Natural killer cell (primary cell): ENCODE data around the gene ASIP. TPM values are rescaled to one million over a fixed set of nuclear protein-coding genes. Genes with fewer than 3 reads are reported as not detected.

Experiments used
- ATAC-seq, 3 donors: fragments of 150-1000 bp in 2 of 3; fragments of 200-7000 bp in 1 of 3; cut with Tn5 transposase; 1 replicate in 1 of 3; 2 replicates in 2 of 3; pipeline ENCODE4 v1.10.0; 2021; ENCODE audit warnings: mild to moderate bottlenecking in 2 of 3, moderate library complexity in 2 of 3
- DNase-seq, 2 donors: peaks; one replicate each; pipeline versions ENCODE4 v3.0.0 to v3.0.0-alpha.2; 2013 to 2021; ENCODE audit warnings: mixed read lengths in 1 of 2
- H3K27ac ChIP-seq: one replicate; pipeline ENCODE4 v1.5.1; 2013; ENCODE audit warnings: mild to moderate bottlenecking, low read length
- H3K27me3 ChIP-seq: one replicate; pipeline ENCODE4 v1.6.1; 2013; ENCODE audit warnings: low read length; ENCODE audit not compliant: control insufficient read depth, insufficient read depth
- H3K36me3 ChIP-seq: one replicate; pipeline ENCODE4 v1.6.1; 2013; ENCODE audit warnings: low read length; ENCODE audit not compliant: control insufficient read depth, insufficient read depth
- H3K4me1 ChIP-seq: one replicate; pipeline ENCODE4 v1.6.1; 2013; ENCODE audit warnings: low read length; ENCODE audit not compliant: control insufficient read depth, insufficient read depth
- H3K4me3 ChIP-seq: one replicate; pipeline ENCODE4 v1.5.1; 2013; ENCODE audit warnings: low read length
- H3K9me3 ChIP-seq: one replicate; pipeline ENCODE4 v1.6.1; 2013; ENCODE audit warnings: low read length; ENCODE audit not compliant: control insufficient read depth, insufficient read depth
- H3K27ac Mint-ChIP-seq, 2 donors: one replicate each; pipeline ENCODE4 v1.8.0; 2022; ENCODE audit warnings: mild to moderate bottlenecking in 2 of 2, mixed read lengths in 2 of 2, moderate library complexity in 1 of 2
- H3K27me3 Mint-ChIP-seq, 2 donors: one replicate each; pipeline ENCODE4 v1.8.0; 2022; ENCODE audit warnings: low read depth in 2 of 2, mixed read lengths in 2 of 2
- H3K36me3 Mint-ChIP-seq: one replicate; pipeline ENCODE4 v1.8.0; 2022; ENCODE audit warnings: mixed read lengths
- H3K4me1 Mint-ChIP-seq, 2 donors: one replicate each; pipeline ENCODE4 v1.8.0; 2022; ENCODE audit warnings: mixed read lengths in 2 of 2
- H3K4me3 Mint-ChIP-seq: one replicate; pipeline ENCODE4 v1.8.0; 2022; ENCODE audit warnings: mild to moderate bottlenecking, moderate library complexity, mixed read lengths
- H3K9me3 Mint-ChIP-seq, 2 donors: one replicate each; pipeline ENCODE4 v1.8.0; 2022; ENCODE audit warnings: mixed read lengths in 2 of 2
- CTCF ChIP-seq: fragments of 200-600 bp; IDR thresholded peaks from one replicate; pipeline ENCODE4 v1.8.0; 2022; ENCODE audit warnings: antibody characterized with exemption
- WGBS: methylation state at CpG from one replicate; pipeline ENCODE4 v1.1.7; 2013; ENCODE audit warnings: missing lambda C conversion rate; ENCODE audit not compliant: insufficient coverage; 5-methylcytosine and 5-hydroxymethylcytosine counted together
- intact Hi-C: fragments of 100-400 bp; cut with micrococcal nuclease; formaldehyde crosslinking; loops from one replicate; pipeline ENCODE4 v1.14.2; 2022
- total RNA-seq, 4 donors: library from RNA; stranded (reverse); fragments of 120-200 nt in 1 of 4; gene quantifications; one replicate each; pipeline versions ENCODE4 v1.2.3 to v1.2.4, GENCODE V29; 2013 to 2022

ASIP gene
- total RNA-seq, 3 donors from 2014 or later (not counting 1 experiment from before 2014, with no cell fraction given): not detected

GRCh38 chr20:34268145-34268544, 26.9 kb downstream of the ASIP start:
- intact Hi-C loops: no loop called here
- peaks cover 0 to 10% of the 10 kb centered on the region in 2 donors for H3K4me1 Mint-ChIP-seq
- no peak for TF ChIP-seq CTCF

GRCh38 chr20:34268851-34269636, 27.8 kb downstream of the ASIP start:
- H3K4me1 ChIP-seq: peaks cover 12% of the 10 kb centered on the region
- 15% methylated on average over 58 of the region's 58 CpGs for WGBS
- no peaks in the 10 kb centered on the region for H3K36me3 ChIP-seq
- TF ChIP-seq CTCF: no peak
- H3K27me3 Mint-ChIP-seq: peaks cover 0 to 10% of the 10 kb centered on the region in 2 donors
- peaks cover 0 to 10% of the 10 kb centered on the region in 2 donors for H3K4me1 Mint-ChIP-seq
- no peak overlapping the region for H3K27ac ChIP-seq
- H3K27me3 ChIP-seq: peaks cover 6% of the 10 kb centered on the region
- peak overlapping the region; percentile 55 for H3K4me3 Mint-ChIP-seq
- no peaks in the 10 kb centered on the region for H3K9me3 ChIP-seq
- H3K27ac Mint-ChIP-seq: no peak overlapping the region
- ATAC-seq: peak; percentile 68 to 91 (median 76)
- intact Hi-C loops: no loop called here
- H3K9me3 Mint-ChIP-seq: no peaks in the 10 kb centered on the region
- peak overlapping the region; percentile 17 for H3K4me3 ChIP-seq
- peak; percentile 28 to 51 for DNase-seq
- H3K36me3 Mint-ChIP-seq: no peaks in the 10 kb centered on the region

More at GRCh38 chr20:34268145-34268544, 26.9 kb downstream of the ASIP start:
- H3K4me3 ChIP-seq: no peak overlapping the region
- H3K9me3 ChIP-seq: no peaks in the 10 kb centered on the region
- no peaks in the 10 kb centered on the region for H3K36me3 ChIP-seq
- H3K27ac ChIP-seq: no peak overlapping the region
- no peak overlapping the region for H3K27ac Mint-ChIP-seq
- peaks cover 6% of the 10 kb centered on the region for H3K27me3 ChIP-seq
- no peak for DNase-seq
- H3K4me3 Mint-ChIP-seq: peak overlapping the region; percentile 77
- H3K9me3 Mint-ChIP-seq: no peaks in the 10 kb centered on the region
- no peaks in the 10 kb centered on the region for H3K36me3 Mint-ChIP-seq
- no peak for ATAC-seq
- 96% methylated on average over 12 of the region's 12 CpGs for WGBS
- H3K4me1 ChIP-seq: peaks cover 12% of the 10 kb centered on the region
- peaks cover 0 to 10% of the 10 kb centered on the region in 2 donors for H3K27me3 Mint-ChIP-seq

GRCh38 chr20:34269996-34270627, 28.9 kb downstream of the ASIP start:
- TF ChIP-seq CTCF: no peak
- H3K36me3 ChIP-seq: no peaks in the 10 kb centered on the region
- ATAC-seq (no peak), DNase-seq (no peak)
- no peak overlapping the region for H3K27ac Mint-ChIP-seq
- no peak overlapping the region for H3K4me3 Mint-ChIP-seq
- H3K36me3 Mint-ChIP-seq: no peaks in the 10 kb centered on the region
- peaks cover 12% of the 10 kb centered on the region for H3K4me1 ChIP-seq
- H3K27me3 ChIP-seq: peaks cover 6% of the 10 kb centered on the region
- H3K27me3 Mint-ChIP-seq: peaks cover 0 to 10% of the 10 kb centered on the region in 2 donors
- intact Hi-C loops: no loop called here
- no peak overlapping the region for H3K27ac ChIP-seq
- no peaks in the 10 kb centered on the region for H3K9me3 Mint-ChIP-seq
- H3K4me1 Mint-ChIP-seq: peaks cover 0 to 10% of the 10 kb centered on the region in 2 donors
- no peak overlapping the region for H3K4me3 ChIP-seq
- H3K9me3 ChIP-seq: no peaks in the 10 kb centered on the region
- WGBS: 90% methylated on average over 9 of the region's 9 CpGs
